ENCODE data around the gene FIGLA. TPM values are rescaled to one million over a fixed set of nuclear protein-coding genes. Genes with fewer than 3 reads are reported as not detected.

FIGLA gene
- total RNA-seq, 1 donor from 2014 or later, result not detected

DNA sequence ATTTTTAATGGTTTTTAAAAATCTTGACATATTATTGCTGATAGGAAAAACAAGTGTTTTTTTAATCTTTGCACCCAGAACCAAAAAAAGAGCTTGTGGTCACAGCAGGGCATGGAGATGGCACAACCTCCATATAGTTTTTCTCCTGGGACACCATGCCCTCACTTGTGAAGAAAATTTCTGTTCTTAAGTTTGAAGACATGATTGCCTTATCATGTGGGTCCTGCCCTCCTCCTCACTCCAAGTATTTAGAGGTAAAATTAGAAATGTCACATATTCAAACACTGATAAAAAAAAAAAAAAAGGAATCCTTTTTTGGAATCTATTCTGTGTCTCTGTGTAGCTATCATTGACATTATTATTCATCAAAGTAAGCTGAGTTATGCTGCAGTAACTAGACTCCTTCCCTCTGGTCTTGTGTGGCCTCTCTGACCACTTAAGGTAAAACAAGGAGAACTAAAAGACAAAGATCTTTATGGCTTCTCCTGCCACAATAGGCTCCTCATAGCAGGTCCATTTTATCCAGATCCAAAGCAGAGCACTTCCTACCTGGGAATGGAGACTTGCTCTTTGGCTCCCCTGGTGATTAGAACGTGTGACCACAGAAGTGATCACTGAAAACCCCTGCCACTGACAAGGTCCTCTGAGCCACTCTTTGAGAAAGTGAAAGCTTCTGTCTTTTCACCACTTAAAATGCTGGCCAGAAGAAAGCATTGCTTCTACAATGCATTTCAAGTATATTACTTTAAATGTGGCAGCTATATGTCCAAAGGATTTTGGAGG lies 42.2 kb downstream of the FIGLA start:
- no peak overlapping the region for H3K4me3 ChIP-seq (ENCODE audit: low read depth, low read length)
- TF ChIP-seq, protein P1, sequence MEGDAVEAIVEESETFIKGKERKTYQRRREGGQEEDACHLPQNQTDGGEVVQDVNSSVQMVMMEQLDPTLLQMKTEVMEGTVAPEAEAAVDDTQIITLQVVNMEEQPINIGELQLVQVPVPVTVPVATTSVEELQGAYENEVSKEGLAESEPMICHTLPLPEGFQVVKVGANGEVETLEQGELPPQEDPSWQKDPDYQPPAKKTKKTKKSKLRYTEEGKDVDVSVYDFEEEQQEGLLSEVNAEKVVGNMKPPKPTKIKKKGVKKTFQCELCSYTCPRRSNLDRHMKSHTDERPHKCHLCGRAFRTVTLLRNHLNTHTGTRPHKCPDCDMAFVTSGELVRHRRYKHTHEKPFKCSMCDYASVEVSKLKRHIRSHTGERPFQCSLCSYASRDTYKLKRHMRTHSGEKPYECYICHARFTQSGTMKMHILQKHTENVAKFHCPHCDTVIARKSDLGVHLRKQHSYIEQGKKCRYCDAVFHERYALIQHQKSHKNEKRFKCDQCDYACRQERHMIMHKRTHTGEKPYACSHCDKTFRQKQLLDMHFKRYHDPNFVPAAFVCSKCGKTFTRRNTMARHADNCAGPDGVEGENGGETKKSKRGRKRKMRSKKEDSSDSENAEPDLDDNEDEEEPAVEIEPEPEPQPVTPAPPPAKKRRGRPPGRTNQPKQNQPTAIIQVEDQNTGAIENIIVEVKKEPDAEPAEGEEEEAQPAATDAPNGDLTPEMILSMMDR (conservative IDR thresholded peaks at IDR 0.05; ENCODE audit: low read depth, low read length), result peak; percentile 7
- no peak for DNase-seq (ENCODE audit: low read depth)

DNA sequence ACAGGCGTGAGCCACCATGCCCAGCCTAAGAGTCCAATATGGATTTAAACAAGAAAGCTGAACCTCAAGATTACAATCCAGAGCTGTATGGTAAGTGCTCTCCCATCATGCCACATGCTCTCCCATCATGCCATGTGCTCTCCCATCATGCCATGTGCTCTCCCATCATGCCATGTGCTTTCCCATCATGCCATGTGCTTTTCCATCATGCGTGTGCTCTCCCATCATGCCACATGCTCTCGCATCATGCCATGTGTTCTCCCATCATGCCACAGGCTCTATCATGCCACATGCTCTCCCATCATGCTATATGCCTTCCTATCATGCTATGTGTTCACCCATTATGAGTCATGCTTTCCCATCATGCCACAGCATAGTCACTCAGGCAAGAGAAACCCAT lies 43.2 kb downstream of the FIGLA start:
- TF ChIP-seq, protein P1 (conservative IDR thresholded peaks at IDR 0.05; ENCODE audit: low read depth, low read length), result no peak
- no peak for DNase-seq (ENCODE audit: low read depth)
- no peak overlapping the region for H3K4me3 ChIP-seq (ENCODE audit: low read depth, low read length)

DNA sequence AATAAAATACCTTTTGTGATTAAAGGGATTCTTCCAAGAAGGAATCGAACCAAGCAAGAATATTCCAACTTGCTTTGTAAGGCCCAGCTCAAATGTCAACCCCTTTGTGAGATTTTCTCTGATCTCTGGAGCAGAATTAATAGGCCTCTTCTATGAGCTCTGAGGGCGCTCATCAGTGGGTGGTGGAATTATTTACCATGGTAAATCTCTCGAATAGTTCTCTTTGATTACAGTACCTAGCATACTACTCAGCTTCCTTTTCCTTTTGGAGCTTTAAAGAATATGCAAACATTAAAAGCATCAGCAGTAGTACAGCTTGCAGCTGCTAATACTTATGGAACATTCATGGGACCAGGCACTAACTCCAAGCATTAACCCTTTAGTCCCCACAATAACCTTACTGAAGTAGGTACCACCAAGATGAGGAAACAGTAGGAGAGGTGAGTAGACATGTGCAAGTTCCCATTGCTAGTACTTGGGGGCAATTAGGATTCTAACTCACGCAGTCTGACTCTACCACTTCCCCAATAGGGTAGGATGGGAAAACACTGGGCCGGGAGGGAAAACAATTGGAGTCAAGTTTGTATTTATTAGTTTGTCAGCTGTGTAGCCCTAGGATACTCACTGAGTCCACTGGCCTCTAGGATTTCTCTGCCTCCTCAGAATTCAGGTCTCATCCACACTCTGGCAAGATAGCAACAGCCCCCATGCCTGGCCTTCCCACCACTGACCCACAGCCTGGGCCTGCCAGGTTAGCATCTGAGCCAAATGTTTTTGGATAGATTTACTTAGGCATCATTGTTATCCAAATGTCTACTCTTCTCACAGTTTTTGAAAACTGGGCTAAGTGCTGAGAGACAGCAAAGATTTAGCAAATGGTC lies 44.1 kb downstream of the FIGLA start:
- TF ChIP-seq, protein P1 (conservative IDR thresholded peaks at IDR 0.05; ENCODE audit: low read depth, low read length), result no peak
- H3K4me3 ChIP-seq (ENCODE audit: low read depth, low read length), result no peak overlapping the region
- no peak for DNase-seq (ENCODE audit: low read depth)

DNA sequence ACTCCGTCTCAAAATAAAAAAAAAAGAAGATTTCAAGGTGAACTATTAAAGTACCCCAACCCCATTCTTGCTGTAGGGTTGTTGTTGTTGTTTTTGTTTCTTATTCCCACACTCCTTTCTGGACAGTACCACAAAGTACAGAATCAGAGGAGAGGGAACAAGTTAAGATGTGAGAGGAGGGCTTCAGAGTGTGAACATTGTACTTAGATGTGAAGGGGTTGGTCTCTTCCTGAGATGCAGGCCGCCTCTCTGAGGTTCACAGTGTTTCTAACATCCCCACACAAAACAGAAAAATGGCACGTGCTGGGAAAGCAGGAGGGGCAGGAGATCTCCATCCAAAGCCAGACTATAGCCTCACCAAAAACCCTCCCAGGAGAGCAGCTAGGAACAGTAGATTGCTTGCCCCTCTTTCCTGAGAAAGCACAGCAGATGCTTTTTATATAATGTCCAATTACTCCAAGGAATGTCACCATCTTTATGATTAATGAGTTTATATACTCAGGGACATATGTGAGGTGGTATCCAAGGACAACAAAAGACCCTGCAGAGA lies 45.1 kb downstream of the FIGLA start:
- H3K4me3 ChIP-seq (ENCODE audit: low read depth, low read length), result no peak overlapping the region
- no peak for DNase-seq (ENCODE audit: low read depth)
- TF ChIP-seq, protein P1 (conservative IDR thresholded peaks at IDR 0.05; ENCODE audit: low read depth, low read length), result no peak

DNA sequence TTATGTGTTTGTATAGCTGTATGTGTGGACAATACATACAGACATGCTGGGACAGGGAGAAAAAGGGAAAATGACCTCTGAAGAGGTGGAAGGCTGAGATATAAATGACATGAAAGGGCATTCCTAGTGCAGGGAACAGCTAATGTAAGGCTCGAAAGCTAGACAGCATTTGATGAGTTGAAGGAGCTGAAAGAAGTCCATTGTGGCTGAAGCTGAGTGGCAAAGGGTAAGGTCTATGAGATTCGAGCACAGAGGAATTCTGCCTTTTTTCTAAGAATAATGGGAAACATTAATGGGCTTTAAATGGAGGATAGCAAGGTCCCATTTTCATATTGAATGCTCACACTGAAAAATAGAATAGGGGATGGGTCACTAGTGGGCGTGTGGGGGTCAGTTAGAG lies 46.0 kb downstream of the FIGLA start:
- TF ChIP-seq, protein P1 (conservative IDR thresholded peaks at IDR 0.05; ENCODE audit: low read depth, low read length), result no peak
- no peak overlapping the region for H3K4me3 ChIP-seq (ENCODE audit: low read depth, low read length)
- no peak for DNase-seq (ENCODE audit: low read depth)

DNA sequence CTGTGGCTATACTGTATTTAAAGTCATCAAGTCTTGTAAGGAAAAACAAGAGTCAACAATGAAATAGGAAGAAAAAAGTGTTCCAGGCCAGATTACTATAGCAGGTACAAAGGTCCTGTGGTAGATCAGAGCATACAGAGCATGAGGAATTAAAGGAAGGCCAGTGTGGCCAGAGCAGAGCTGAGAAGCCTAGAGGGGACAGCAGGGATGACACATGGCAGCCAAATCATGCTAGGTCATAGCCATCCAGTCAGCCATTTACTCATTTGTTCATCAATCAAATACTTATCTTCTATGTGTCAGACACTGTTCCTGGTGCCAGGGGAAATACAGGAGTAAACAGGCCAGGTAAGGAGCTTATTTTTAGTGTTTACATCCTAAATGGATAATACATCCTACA lies 46.8 kb downstream of the FIGLA start:
- no peak for DNase-seq (ENCODE audit: low read depth)
- TF ChIP-seq, protein P1 (conservative IDR thresholded peaks at IDR 0.05; ENCODE audit: low read depth, low read length), result no peak
- H3K4me3 ChIP-seq (ENCODE audit: low read depth, low read length), result no peak overlapping the region

Measured in epithelial cell of proximal tubule (primary cell).